Astrocyte (in vitro differentiated cells and primary cell): ENCODE results near the gene INO80B. TPM values are rescaled to one million over a fixed set of nuclear protein-coding genes. Genes with fewer than 3 reads are reported as not detected.

Experiments used
- DNase-seq: peaks from one replicate; pipeline ENCODE4 v3.0.0-alpha.2; 2010; ENCODE audit warnings: low read depth
- FAIRE-seq: peaks from 2 replicates; lab custom pipeline; 2011; peaks lifted over from hg19 to GRCh38; lab: Jason Lieb, UNC
- H2AFZ ChIP-seq: 2 replicates; pipeline ENCODE4 v1.6.0; 2012; ENCODE audit warnings: low read depth, low read length, inconsistent platforms
- H3K27ac ChIP-seq: 2 replicates; pipeline ENCODE4 v1.5.1; 2011; ENCODE audit warnings: low read depth, low read length, inconsistent platforms
- H3K27me3 ChIP-seq: 2 replicates; pipeline ENCODE4 v1.6.0; 2011; ENCODE audit warnings: low read length, inconsistent platforms; ENCODE audit not compliant: insufficient read depth
- H3K36me3 ChIP-seq: 2 replicates; pipeline ENCODE4 v1.5.1; 2011; ENCODE audit warnings: low read length, inconsistent platforms; ENCODE audit not compliant: insufficient read depth
- H3K4me1 ChIP-seq: 2 replicates; pipeline ENCODE4 v1.5.1; 2011; ENCODE audit warnings: low read length, inconsistent platforms; ENCODE audit not compliant: insufficient read depth
- H3K4me2 ChIP-seq: 2 replicates; pipeline ENCODE4 v1.6.0; 2012; ENCODE audit warnings: low read length, inconsistent platforms
- H3K4me3 ChIP-seq: 2 replicates; pipeline ENCODE4 v1.5.1; 2011; ENCODE audit warnings: low read depth, mild to moderate bottlenecking, low read length, inconsistent platforms; ENCODE audit not compliant: insufficient read depth
- H3K79me2 ChIP-seq: 2 replicates; pipeline ENCODE4 v1.6.0; 2012; ENCODE audit warnings: mild to moderate bottlenecking, low read length, inconsistent platforms; ENCODE audit not compliant: insufficient read depth
- H3K9ac ChIP-seq: 2 replicates; pipeline ENCODE4 v1.6.0; 2012; ENCODE audit warnings: mild to moderate bottlenecking, low read length, inconsistent platforms
- H3K9me3 ChIP-seq: 2 replicates; pipeline ENCODE4 v1.5.1; 2012; ENCODE audit warnings: low read depth, mild to moderate bottlenecking, low read length, inconsistent platforms; ENCODE audit not compliant: insufficient read depth
- H4K20me1 ChIP-seq: 2 replicates; pipeline ENCODE4 v1.6.0; 2012; ENCODE audit warnings: low read length, inconsistent platforms; ENCODE audit not compliant: insufficient read depth
- H3K27ac Mint-ChIP-seq: one replicate; pipeline ENCODE4 v1.8.0; 2021; ENCODE audit warnings: mild to moderate bottlenecking, mixed read lengths; ENCODE audit not compliant: unreplicated experiment
- H3K27me3 Mint-ChIP-seq: one replicate; pipeline ENCODE4 v1.8.0; 2021; ENCODE audit warnings: low read depth, mixed read lengths; ENCODE audit not compliant: unreplicated experiment
- H3K36me3 Mint-ChIP-seq: one replicate; pipeline ENCODE4 v1.8.0; 2021; ENCODE audit warnings: low read depth, mixed read lengths; ENCODE audit not compliant: unreplicated experiment
- H3K4me1 Mint-ChIP-seq: one replicate; pipeline ENCODE4 v1.8.0; 2021; ENCODE audit warnings: low read depth, mixed read lengths; ENCODE audit not compliant: unreplicated experiment
- H3K4me3 Mint-ChIP-seq: one replicate; pipeline ENCODE4 v1.8.0; 2021; ENCODE audit warnings: mild to moderate bottlenecking, moderate library complexity, mixed read lengths; ENCODE audit not compliant: unreplicated experiment
- H3K9me3 Mint-ChIP-seq: one replicate; pipeline ENCODE4 v1.8.0; 2021; ENCODE audit warnings: mild to moderate bottlenecking, mixed read lengths; ENCODE audit not compliant: unreplicated experiment
- CTCF ChIP-seq: IDR thresholded peaks from 2 replicates; pipeline ENCODE4 v1.5.1; 2011; ENCODE audit warnings: low read depth, mild to moderate bottlenecking, inconsistent platforms, low read length, moderate library complexity; ENCODE audit not compliant: insufficient read depth
- EZH2 ChIP-seq: IDR thresholded peaks from 2 replicates; pipeline ENCODE4 v1.6.1; 2012; ENCODE audit warnings: mild to moderate bottlenecking, low read length, inconsistent platforms; ENCODE audit not compliant: insufficient read depth
- total RNA-seq: library from RNA; stranded (reverse); gene quantifications from 2 replicates; pipeline ENCODE4 v1.2.1, GENCODE V29; 2021

Gene INO80B
- total RNA-seq, 1 donor from 2014 or later, result 19.2 TPM

- no peak for DNase-seq
- H3K9ac ChIP-seq, result no peak overlapping the region
- peaks cover 14% of the 10 kb centered on the region for H3K36me3 ChIP-seq
- no peak for FAIRE-seq
- H3K27ac ChIP-seq, result no peak overlapping the region
- H3K27me3 ChIP-seq, result no peaks in the 10 kb centered on the region
- peaks cover 27% of the 10 kb centered on the region for H3K4me1 ChIP-seq
- H3K4me3 ChIP-seq, result no peak overlapping the region
- Mint-ChIP-seq H3K9me3 (no peaks in the 10 kb centered on the region), H3K36me3 (peaks cover 14% of the 10 kb centered on the region), H3K27me3 (no peaks in the 10 kb centered on the region), H3K27ac (peak overlapping the region; percentile 71), H3K4me1 (peaks cover 27% of the 10 kb centered on the region), H3K4me3 (no peak overlapping the region)
- no peak for TF ChIP-seq CTCF
- no peak for TF ChIP-seq EZH2
- H4K20me1 ChIP-seq, result peaks cover 4% of the 10 kb centered on the region
- H3K9me3 ChIP-seq, result no peaks in the 10 kb centered on the region
- no peaks in the 10 kb centered on the region for H3K79me2 ChIP-seq
- no peak overlapping the region for H3K4me2 ChIP-seq
- H2AFZ ChIP-seq, result no peak overlapping the region
These were observed 30.5 kb upstream of the INO80B start for GRCh38 chr2:74424139-74424992.

GRCh38 chr2:74424995-74425406 is 29.9 kb upstream of the INO80B start:
- H3K27ac ChIP-seq, result no peak overlapping the region
- no peak overlapping the region for H3K4me3 Mint-ChIP-seq
- FAIRE-seq (no peak), DNase-seq (no peak)
- H3K4me1 ChIP-seq, result peaks cover 29% of the 10 kb centered on the region
- no peaks in the 10 kb centered on the region for H3K79me2 ChIP-seq
- peaks cover 4% of the 10 kb centered on the region for H4K20me1 ChIP-seq
- H3K9me3 Mint-ChIP-seq, result no peaks in the 10 kb centered on the region
- peaks cover 27% of the 10 kb centered on the region for H3K4me1 Mint-ChIP-seq
- H3K9me3 ChIP-seq, result no peaks in the 10 kb centered on the region
- no peak for TF ChIP-seq EZH2
- no peak for TF ChIP-seq CTCF
- H3K36me3 Mint-ChIP-seq, result peaks cover 18% of the 10 kb centered on the region
- no peak overlapping the region for H3K4me2 ChIP-seq
- H3K27me3 ChIP-seq, result no peaks in the 10 kb centered on the region
- H3K4me3 ChIP-seq, result no peak overlapping the region
- H3K27me3 Mint-ChIP-seq, result no peaks in the 10 kb centered on the region
- H3K27ac Mint-ChIP-seq, result peak overlapping the region; percentile 71
- H3K36me3 ChIP-seq, result peaks cover 18% of the 10 kb centered on the region
- H3K9ac ChIP-seq, result no peak overlapping the region
- no peak overlapping the region for H2AFZ ChIP-seq

- H3K9ac ChIP-seq, result no peak overlapping the region
- H3K36me3 Mint-ChIP-seq, result peaks cover 22% of the 10 kb centered on the region
- H3K9me3 ChIP-seq, result no peaks in the 10 kb centered on the region
- peaks cover 18% of the 10 kb centered on the region for H3K36me3 ChIP-seq
- H3K4me1 Mint-ChIP-seq, result peaks cover 30% of the 10 kb centered on the region
- no peak overlapping the region for H3K4me2 ChIP-seq
- H3K27ac Mint-ChIP-seq, result peak overlapping the region; percentile 84
- no peak overlapping the region for H3K4me3 ChIP-seq
- no peaks in the 10 kb centered on the region for H3K27me3 ChIP-seq
- no peak overlapping the region for H3K27ac ChIP-seq
- no peak overlapping the region for H2AFZ ChIP-seq
- H3K9me3 Mint-ChIP-seq, result no peaks in the 10 kb centered on the region
- TF ChIP-seq EZH2 (no peak), CTCF (no peak)
- H3K27me3 Mint-ChIP-seq, result no peaks in the 10 kb centered on the region
- H3K4me3 Mint-ChIP-seq, result no peak overlapping the region
- DNase-seq (no peak), FAIRE-seq (no peak)
- H4K20me1 ChIP-seq, result peaks cover 4% of the 10 kb centered on the region
- peaks cover 30% of the 10 kb centered on the region for H3K4me1 ChIP-seq
- no peaks in the 10 kb centered on the region for H3K79me2 ChIP-seq
These were observed 29.4 kb upstream of the INO80B start for GRCh38 chr2:74425523-74425922.
